Measurements from ENCODE around the gene NDC1. TPM values are rescaled to one million over a fixed set of nuclear protein-coding genes. Genes with fewer than 3 reads are reported as not detected.

Gene NDC1
- polyA plus RNA-seq, 3 donors: 30.7 to 31.7 (median 31.7) TPM

- DNase-seq (ENCODE audit: low read depth in 3 of 3, low spot score in 2 of 3): no peak
Observed at GRCh38 chr1:53715478-53715877, 122.6 kb downstream of the NDC1 start.

Other genes with a start within 250 kb of the NDC1 start
- 1 to 10 TPM; 1.5 to 1.9 (median 1.7) TPM for gene GLIS1, start 99.1 kb downstream of the NDC1 start, polyA plus RNA-seq (ENCODE audit: insufficient read length in 3 of 3)
- 10 to 100 TPM; 38.1 to 40.9 (median 40.0) TPM for gene YIPF1, start 51.5 kb upstream of the NDC1 start, polyA plus RNA-seq (ENCODE audit: insufficient read length in 3 of 3)
- gene DIO1, start 55.9 kb upstream of the NDC1 start, polyA plus RNA-seq (ENCODE audit: insufficient read length in 3 of 3): 10 to 100 TPM in 1 of 3 donors, 1 to 10 TPM in 2; 5.6 to 12.2 (median 9.8) TPM
- 10 to 100 TPM; 46.7 to 48.4 (median 47.4) TPM for gene IFT25, start 107.4 kb upstream of the NDC1 start, polyA plus RNA-seq (ENCODE audit: insufficient read length in 3 of 3)
- gene LRRC42, start 108.1 kb upstream of the NDC1 start, polyA plus RNA-seq (ENCODE audit: insufficient read length in 3 of 3): 10 to 100 TPM; 43.7 to 49.9 (median 46.9) TPM
- not detected for gene LDLRAD1, start 179.9 kb upstream of the NDC1 start, polyA plus RNA-seq (ENCODE audit: insufficient read length in 3 of 3)
- 100 to 1,000 TPM; 414 to 445 (median 423) TPM for gene TMEM59, start 214.9 kb upstream of the NDC1 start, polyA plus RNA-seq (ENCODE audit: insufficient read length in 3 of 3)
- 1 to 10 TPM; 7.8 to 9.1 (median 8.5) TPM for gene TCEANC2, start 215.3 kb upstream of the NDC1 start, polyA plus RNA-seq (ENCODE audit: insufficient read length in 3 of 3)

Measured in right renal cortex interstitium (tissue), 3 donors.